Cardiac fibroblast (primary cell): ENCODE results near the gene RHOG.

Source experiments
- DNase-seq, 2 donors: peaks; one replicate each; pipeline versions ENCODE4 v3.0.0 to v3.0.0-alpha.2; 2010; ENCODE audit warnings: low read depth in 2 of 2
- H3K4me3 ChIP-seq, 2 donors: replicated peaks in 1 of 2; 1 replicate in 1 of 2; 2 replicates in 1 of 2; pipeline ENCODE4 v1.5.1; 2011; ENCODE audit warnings: low read depth in 2 of 2, low read length in 2 of 2, mild to moderate bottlenecking in 2 of 2, moderate library complexity in 1 of 2
- TF ChIP-seq, protein P1 (sequence below): IDR thresholded peaks from one replicate; pipeline ENCODE4 v1.5.1; 2011; ENCODE audit warnings: low read depth, mild to moderate bottlenecking, low read length, inconsistent platforms

The RHOG gene

GRCh38 chr11:3840870-3841425 lies at the start of gene RHOG:
Gene RHOG, minus strand, starts transcription at chr11:3840959. Its CDS starts 12,821 bp downstream, at chr11:3828138.
- H3K4me3 ChIP-seq: peak within 1 kb of the TSS; percentile 73 to 75
- peak in 1 of 2 donors; percentile 90 for DNase-seq
- TF ChIP-seq, protein P1, sequence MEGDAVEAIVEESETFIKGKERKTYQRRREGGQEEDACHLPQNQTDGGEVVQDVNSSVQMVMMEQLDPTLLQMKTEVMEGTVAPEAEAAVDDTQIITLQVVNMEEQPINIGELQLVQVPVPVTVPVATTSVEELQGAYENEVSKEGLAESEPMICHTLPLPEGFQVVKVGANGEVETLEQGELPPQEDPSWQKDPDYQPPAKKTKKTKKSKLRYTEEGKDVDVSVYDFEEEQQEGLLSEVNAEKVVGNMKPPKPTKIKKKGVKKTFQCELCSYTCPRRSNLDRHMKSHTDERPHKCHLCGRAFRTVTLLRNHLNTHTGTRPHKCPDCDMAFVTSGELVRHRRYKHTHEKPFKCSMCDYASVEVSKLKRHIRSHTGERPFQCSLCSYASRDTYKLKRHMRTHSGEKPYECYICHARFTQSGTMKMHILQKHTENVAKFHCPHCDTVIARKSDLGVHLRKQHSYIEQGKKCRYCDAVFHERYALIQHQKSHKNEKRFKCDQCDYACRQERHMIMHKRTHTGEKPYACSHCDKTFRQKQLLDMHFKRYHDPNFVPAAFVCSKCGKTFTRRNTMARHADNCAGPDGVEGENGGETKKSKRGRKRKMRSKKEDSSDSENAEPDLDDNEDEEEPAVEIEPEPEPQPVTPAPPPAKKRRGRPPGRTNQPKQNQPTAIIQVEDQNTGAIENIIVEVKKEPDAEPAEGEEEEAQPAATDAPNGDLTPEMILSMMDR: no peak

- no peak for DNase-seq
- TF ChIP-seq, protein P1: no peak
These were observed 49.3 kb upstream of the RHOG start for GRCh38 chr11:3890014-3890413.

DNA sequence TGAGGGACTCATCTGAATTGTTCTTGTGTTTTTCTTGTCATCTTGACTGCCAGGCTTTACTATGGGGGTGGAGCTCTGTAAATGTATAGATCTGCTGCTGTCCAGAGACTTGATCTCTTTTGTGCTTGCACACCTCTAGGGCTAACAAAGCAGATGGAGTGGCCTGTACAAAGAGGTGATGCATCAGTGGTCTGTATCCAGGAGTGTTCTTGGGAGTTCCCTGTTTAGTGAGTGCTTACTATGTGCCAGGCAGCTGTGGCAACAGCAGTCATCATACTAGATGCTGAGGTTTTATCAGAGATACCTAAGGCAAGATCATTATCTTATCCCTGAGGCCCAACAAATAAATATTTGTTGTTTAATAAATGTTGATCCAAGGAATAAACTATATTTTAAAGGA lies 48.1 kb upstream of the RHOG start:
- TF ChIP-seq, protein P1: no peak
- DNase-seq: no peak
- no peak overlapping the region for H3K4me3 ChIP-seq

More at GRCh38 chr11:3890014-3890413, 49.3 kb upstream of the RHOG start:
- H3K4me3 ChIP-seq: no peak overlapping the region

DNA sequence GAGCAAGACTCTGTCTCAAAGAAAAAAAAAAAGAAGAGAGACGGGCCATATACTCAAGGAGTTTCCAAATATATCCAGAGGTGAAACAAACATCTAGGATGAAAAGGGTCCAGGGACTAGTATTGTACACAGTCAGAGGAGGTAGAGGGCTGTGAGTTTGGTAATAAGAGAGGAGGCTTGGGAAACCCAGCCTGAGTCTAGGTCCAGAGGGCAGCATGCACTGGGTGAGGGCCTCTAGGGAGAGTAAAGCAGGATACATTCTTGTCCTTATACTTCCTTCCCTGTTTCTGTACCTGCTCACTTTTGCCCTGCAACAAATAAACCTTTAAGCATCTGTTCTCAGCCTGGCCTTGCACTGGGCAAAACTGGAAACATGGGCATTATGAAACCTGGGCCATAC lies 46.2 kb upstream of the RHOG start:
- TF ChIP-seq, protein P1: no peak
- no peak for DNase-seq
- no peak overlapping the region for H3K4me3 ChIP-seq

DNA sequence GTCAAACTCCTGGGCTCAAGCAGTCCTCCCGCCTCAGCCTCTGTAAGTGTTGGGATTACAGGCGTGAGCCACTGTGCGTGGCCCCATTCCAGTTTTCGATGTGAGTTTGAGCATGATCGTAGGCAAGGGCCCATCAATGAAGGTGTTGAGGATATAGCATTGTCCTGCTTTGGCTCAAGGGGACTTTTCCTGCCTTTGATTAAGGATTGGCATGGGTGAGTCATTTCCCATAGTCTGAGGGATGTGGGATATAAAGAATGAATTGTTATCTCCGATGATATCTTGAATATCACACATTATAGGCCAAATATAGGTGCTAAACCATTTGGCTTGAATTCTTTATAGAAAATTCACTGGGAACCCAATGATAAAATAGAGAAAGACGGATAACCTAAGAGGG lies 45.1 kb upstream of the RHOG start:
- no peak overlapping the region for H3K4me3 ChIP-seq
- TF ChIP-seq, protein P1: no peak
- no peak for DNase-seq

DNA sequence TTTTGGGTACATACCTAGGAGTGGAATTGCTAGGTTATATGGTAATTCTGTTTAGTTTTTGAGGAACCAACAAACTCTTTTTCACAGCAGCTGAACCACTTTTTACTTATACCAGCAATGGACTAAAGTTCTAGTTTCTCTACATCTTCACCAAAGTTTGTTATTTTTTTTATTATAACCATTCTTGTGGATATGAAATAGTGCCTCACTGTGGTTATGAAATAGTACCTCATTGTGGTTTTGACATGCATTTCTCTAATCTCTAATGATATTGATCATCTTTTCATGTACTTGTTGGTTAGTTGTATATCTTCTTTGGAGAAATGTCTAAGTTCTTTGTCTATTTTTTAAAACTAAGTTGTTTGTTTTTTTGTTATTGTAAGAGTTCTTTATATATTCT lies 41.9 kb upstream of the RHOG start:
- no peak for DNase-seq
- TF ChIP-seq, protein P1: no peak
- H3K4me3 ChIP-seq: no peak overlapping the region

- H3K4me3 ChIP-seq: no peak overlapping the region
- peak in 1 of 2 donors; percentile 74 for DNase-seq
- TF ChIP-seq, protein P1: no peak
These were observed 40.0 kb upstream of the RHOG start for GRCh38 chr11:3880724-3881123.
